ENCODE data around the gene B4GALNT2.

B4GALNT2 gene

GRCh38 chr17:49090878-49091594 lies 41.5 kb upstream of the B4GALNT2 start:
- TF ChIP-seq, protein P1, sequence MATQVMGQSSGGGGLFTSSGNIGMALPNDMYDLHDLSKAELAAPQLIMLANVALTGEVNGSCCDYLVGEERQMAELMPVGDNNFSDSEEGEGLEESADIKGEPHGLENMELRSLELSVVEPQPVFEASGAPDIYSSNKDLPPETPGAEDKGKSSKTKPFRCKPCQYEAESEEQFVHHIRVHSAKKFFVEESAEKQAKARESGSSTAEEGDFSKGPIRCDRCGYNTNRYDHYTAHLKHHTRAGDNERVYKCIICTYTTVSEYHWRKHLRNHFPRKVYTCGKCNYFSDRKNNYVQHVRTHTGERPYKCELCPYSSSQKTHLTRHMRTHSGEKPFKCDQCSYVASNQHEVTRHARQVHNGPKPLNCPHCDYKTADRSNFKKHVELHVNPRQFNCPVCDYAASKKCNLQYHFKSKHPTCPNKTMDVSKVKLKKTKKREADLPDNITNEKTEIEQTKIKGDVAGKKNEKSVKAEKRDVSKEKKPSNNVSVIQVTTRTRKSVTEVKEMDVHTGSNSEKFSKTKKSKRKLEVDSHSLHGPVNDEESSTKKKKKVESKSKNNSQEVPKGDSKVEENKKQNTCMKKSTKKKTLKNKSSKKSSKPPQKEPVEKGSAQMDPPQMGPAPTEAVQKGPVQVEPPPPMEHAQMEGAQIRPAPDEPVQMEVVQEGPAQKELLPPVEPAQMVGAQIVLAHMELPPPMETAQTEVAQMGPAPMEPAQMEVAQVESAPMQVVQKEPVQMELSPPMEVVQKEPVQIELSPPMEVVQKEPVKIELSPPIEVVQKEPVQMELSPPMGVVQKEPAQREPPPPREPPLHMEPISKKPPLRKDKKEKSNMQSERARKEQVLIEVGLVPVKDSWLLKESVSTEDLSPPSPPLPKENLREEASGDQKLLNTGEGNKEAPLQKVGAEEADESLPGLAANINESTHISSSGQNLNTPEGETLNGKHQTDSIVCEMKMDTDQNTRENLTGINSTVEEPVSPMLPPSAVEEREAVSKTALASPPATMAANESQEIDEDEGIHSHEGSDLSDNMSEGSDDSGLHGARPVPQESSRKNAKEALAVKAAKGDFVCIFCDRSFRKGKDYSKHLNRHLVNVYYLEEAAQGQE (IDR thresholded peaks at IDR 0.05; ENCODE audit: low read depth), result no peak
- no peak for TF ChIP-seq TEAD4 (IDR thresholded peaks at IDR 0.05)
- TF ChIP-seq NFIC (IDR thresholded peaks at IDR 0.05), result no peak
- TF ChIP-seq USF1 (IDR thresholded peaks at IDR 0.05), result no peak
- TF ChIP-seq RAD21 (IDR thresholded peaks at IDR 0.05; ENCODE audit: low read depth), result no peak
- TF ChIP-seq TCF12 (IDR thresholded peaks at IDR 0.05; ENCODE audit: low read depth), result no peak
- no peak for TF ChIP-seq CREB1 (IDR thresholded peaks at IDR 0.05; ENCODE audit: low read depth)
- no peak for TF ChIP-seq CEBPB (IDR thresholded peaks at IDR 0.05)

- TF ChIP-seq, protein P1 (IDR thresholded peaks at IDR 0.05; ENCODE audit: low read depth), result no peak
- TF ChIP-seq, protein P2, sequence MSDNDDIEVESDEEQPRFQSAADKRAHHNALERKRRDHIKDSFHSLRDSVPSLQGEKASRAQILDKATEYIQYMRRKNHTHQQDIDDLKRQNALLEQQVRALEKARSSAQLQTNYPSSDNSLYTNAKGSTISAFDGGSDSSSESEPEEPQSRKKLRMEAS (IDR thresholded peaks at IDR 0.05), result no peak
- TF ChIP-seq CREB1 (IDR thresholded peaks at IDR 0.05; ENCODE audit: low read depth) (no peak), ZBTB7A (IDR thresholded peaks at IDR 0.05; ENCODE audit: low read depth) (no peak), NFIC (IDR thresholded peaks at IDR 0.05) (no peak), USF1 (IDR thresholded peaks at IDR 0.05) (no peak), RAD21 (IDR thresholded peaks at IDR 0.05; ENCODE audit: low read depth) (no peak), EP300 (IDR thresholded peaks at IDR 0.05; ENCODE audit: borderline replicate concordance) (no peak), TCF12 (IDR thresholded peaks at IDR 0.05; ENCODE audit: low read depth) (no peak), TEAD4 (IDR thresholded peaks at IDR 0.05) (no peak), EGR1 (IDR thresholded peaks at IDR 0.05) (no peak), YY1 (IDR thresholded peaks at IDR 0.05; ENCODE audit: low read depth) (no peak), CEBPB (IDR thresholded peaks at IDR 0.05) (no peak), TAF1 (IDR thresholded peaks at IDR 0.05; ENCODE audit: low read depth) (no peak), FOXM1 (IDR thresholded peaks at IDR 0.05; ENCODE audit: borderline replicate concordance, low read depth) (no peak)
These were observed 39.4 kb upstream of the B4GALNT2 start for GRCh38 chr17:49093131-49093530.

GRCh38 chr17:49100601-49101000 lies 32.0 kb upstream of the B4GALNT2 start:
- TF ChIP-seq EP300 (IDR thresholded peaks at IDR 0.05; ENCODE audit: borderline replicate concordance) (no peak), TCF12 (IDR thresholded peaks at IDR 0.05; ENCODE audit: low read depth) (no peak), ZBTB7A (IDR thresholded peaks at IDR 0.05; ENCODE audit: low read depth) (no peak), RAD21 (IDR thresholded peaks at IDR 0.05; ENCODE audit: low read depth) (no peak), FOXM1 (IDR thresholded peaks at IDR 0.05; ENCODE audit: borderline replicate concordance, low read depth) (no peak), USF1 (IDR thresholded peaks at IDR 0.05) (no peak), TEAD4 (IDR thresholded peaks at IDR 0.05) (no peak), CEBPB (IDR thresholded peaks at IDR 0.05) (no peak), TAF1 (IDR thresholded peaks at IDR 0.05; ENCODE audit: low read depth) (no peak), YY1 (IDR thresholded peaks at IDR 0.05; ENCODE audit: low read depth) (no peak), CREB1 (IDR thresholded peaks at IDR 0.05; ENCODE audit: low read depth) (no peak)
- TF ChIP-seq, protein P1 (IDR thresholded peaks at IDR 0.05; ENCODE audit: low read depth), result no peak

- no peak for TF ChIP-seq CREB1 (IDR thresholded peaks at IDR 0.05; ENCODE audit: low read depth)
- TF ChIP-seq USF1 (IDR thresholded peaks at IDR 0.05), result no peak
- TF ChIP-seq FOXM1 (IDR thresholded peaks at IDR 0.05; ENCODE audit: borderline replicate concordance, low read depth), result no peak
- TF ChIP-seq CEBPB (IDR thresholded peaks at IDR 0.05), result no peak
- no peak for TF ChIP-seq TEAD4 (IDR thresholded peaks at IDR 0.05)
- no peak for TF ChIP-seq EP300 (IDR thresholded peaks at IDR 0.05; ENCODE audit: borderline replicate concordance)
- no peak for TF ChIP-seq TCF12 (IDR thresholded peaks at IDR 0.05; ENCODE audit: low read depth)
These were observed 31.5 kb upstream of the B4GALNT2 start for GRCh38 chr17:49101054-49101534.

Measured in Ishikawa (cell line).